Breast epithelium (tissue), 4 donors: ENCODE data around the gene GPR176. TPM values are rescaled to one million over a fixed set of nuclear protein-coding genes. Genes with fewer than 3 reads are reported as not detected.

ENCODE experiments used
- DNase-seq, 2 donors: peaks; one replicate each; pipeline ENCODE4 v3.0.0-alpha.2; 2019; ENCODE audit warnings: low spot score in 2 of 2
- H3K27ac ChIP-seq, 2 donors: fragments of 200-600 bp; sonication (generic) in 1 of 2; one replicate each; pipeline ENCODE4 v1.5.1; 2016 to 2019; ENCODE audit warnings: mild to moderate bottlenecking in 1 of 2
- H3K27me3 ChIP-seq, 2 donors: fragments of 200-600 bp; sonication (generic) in 1 of 2; one replicate each; pipeline versions ENCODE4 v1.5.1 to v1.6.0; 2017 to 2019; ENCODE audit warnings: control low read depth in 1 of 2, mild to moderate bottlenecking in 1 of 2
- H3K36me3 ChIP-seq: fragments of 200-600 bp; one replicate; pipeline ENCODE4 v1.5.1; 2019
- H3K4me1 ChIP-seq, 2 donors: fragments of 200-600 bp; sonication (generic); one replicate each; pipeline ENCODE4 v1.5.1; 2016 to 2019; ENCODE audit warnings: control low read depth in 1 of 2
- H3K4me3 ChIP-seq, 3 donors: fragments of 200-600 bp; sonication (generic); 1 replicate in 2 of 3; 2 replicates in 1 of 3; pipeline ENCODE4 v1.5.1; 2016 to 2019; ENCODE audit warnings: mild to moderate bottlenecking in 3 of 3, moderate library complexity in 2 of 3
- H3K9me3 ChIP-seq, 2 donors: fragments of 200-600 bp; sonication (generic) in 1 of 2; one replicate each; pipeline ENCODE4 v1.5.1; 2016 to 2019; ENCODE audit warnings: control low read depth in 1 of 2
- CTCF ChIP-seq, 3 donors: fragments of 450-650 bp; IDR thresholded peaks; one replicate each; pipeline ENCODE4 v1.5.1; 2016 to 2017; ENCODE audit warnings: antibody characterized with exemption in 3 of 3, mild to moderate bottlenecking in 3 of 3, moderate library complexity in 3 of 3
- POLR2A ChIP-seq: fragments of 450-650 bp; IDR thresholded peaks from one replicate; pipeline ENCODE4 v1.6.1; 2016; ENCODE audit warnings: antibody characterized with exemption, mild to moderate bottlenecking, moderate library complexity
- POLR2AphosphoS5 ChIP-seq, 3 donors: sonication (generic); formaldehyde crosslinking; IDR thresholded peaks; one replicate each; pipeline ENCODE4 v1.6.1; 2017; ENCODE audit warnings: antibody characterized with exemption in 3 of 3
- intact Hi-C: fragments of 100-400 bp; cut with DNase I; formaldehyde crosslinking; loops from one replicate; pipeline ENCODE4 v1.15.1; 2023; ENCODE audit warnings: low total_unique reads
- total RNA-seq, 3 donors: library from RNA; depleted of rRNA; stranded (reverse); fragments of >200 nt; gene quantifications; one replicate each; pipeline ENCODE4 v1.1.0, GENCODE V29; 2016

GPR176 gene
- total RNA-seq, 3 donors from 2014 or later: 4.4 to 12.1 (median 9.4) TPM

DNA sequence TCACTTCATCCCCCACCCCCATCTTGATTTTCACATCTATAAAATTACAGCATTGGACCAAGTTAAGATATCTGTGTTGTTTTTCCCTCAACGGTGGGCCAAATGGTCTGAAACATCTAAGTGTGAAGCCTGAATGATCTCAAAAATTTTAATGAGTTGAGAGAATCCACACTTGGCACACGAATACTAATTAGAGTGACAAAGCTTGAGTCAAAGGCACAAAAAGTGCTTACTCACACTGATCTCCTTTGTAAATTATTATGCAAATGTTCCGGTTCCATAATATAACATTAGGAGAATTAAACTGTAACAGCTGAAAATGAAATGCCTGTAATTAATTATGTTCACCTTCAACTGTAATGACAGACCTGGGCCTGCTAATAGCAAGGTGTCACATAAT, 33.6 kb downstream of the GPR176 start:
- Histone ChIP-seq H3K4me3 (no peak overlapping the region), H3K4me1 (no peaks in the 10 kb centered on the region), H3K27ac (no peak overlapping the region), H3K27me3 (no peaks in the 10 kb centered on the region), H3K36me3 (no peaks in the 10 kb centered on the region), H3K9me3 (no peaks in the 10 kb centered on the region)
- TF ChIP-seq CTCF (IDR thresholded peaks at IDR 0.05): no peak
- no peak for TF ChIP-seq POLR2A
- no peak for TF ChIP-seq POLR2AphosphoS5 (IDR thresholded peaks at IDR 0.05)
- intact Hi-C loops: no loop called here
- DNase-seq: no peak

GRCh38 chr15:39885099-39885777, 34.8 kb downstream of the GPR176 start:
- DNase-seq: no peak
- Histone ChIP-seq H3K4me1 (no peaks in the 10 kb centered on the region), H3K36me3 (no peaks in the 10 kb centered on the region), H3K27ac (no peak overlapping the region), H3K4me3 (no peak overlapping the region), H3K9me3 (no peaks in the 10 kb centered on the region), H3K27me3 (no peaks in the 10 kb centered on the region)
- no peak for TF ChIP-seq CTCF (IDR thresholded peaks at IDR 0.05)
- TF ChIP-seq POLR2AphosphoS5 (IDR thresholded peaks at IDR 0.05): no peak
- no peak for TF ChIP-seq POLR2A
- intact Hi-C loops: no loop called here

GRCh38 chr15:39884351-39884750, 35.7 kb downstream of the GPR176 start:
- Histone ChIP-seq H3K27me3 (no peaks in the 10 kb centered on the region), H3K36me3 (no peaks in the 10 kb centered on the region), H3K4me1 (no peaks in the 10 kb centered on the region), H3K4me3 (no peak overlapping the region), H3K9me3 (no peaks in the 10 kb centered on the region), H3K27ac (no peak overlapping the region)
- intact Hi-C loops: no loop called here
- no peak for TF ChIP-seq CTCF (IDR thresholded peaks at IDR 0.05)
- no peak for TF ChIP-seq POLR2A
- no peak for TF ChIP-seq POLR2AphosphoS5 (IDR thresholded peaks at IDR 0.05)
- DNase-seq: no peak

DNA sequence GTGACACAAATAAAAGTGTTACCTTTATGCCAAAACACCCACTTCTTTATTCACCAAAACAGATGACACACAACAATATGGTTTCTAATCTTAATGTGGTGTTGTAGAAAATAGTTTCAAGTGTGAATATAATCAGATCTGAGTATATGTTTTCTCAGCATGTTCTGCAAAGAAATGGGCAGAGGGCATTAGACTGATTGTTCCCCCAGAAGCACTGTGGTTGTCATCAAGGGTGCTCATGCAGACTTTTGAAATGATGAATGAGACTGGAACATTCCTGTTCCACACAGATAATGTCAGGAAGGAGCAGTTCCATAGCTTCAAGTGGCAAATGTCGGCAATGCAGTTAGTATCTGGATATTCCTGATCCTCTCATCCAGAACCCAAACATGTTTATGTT, 37.5 kb downstream of the GPR176 start:
- Histone ChIP-seq H3K4me1 (no peaks in the 10 kb centered on the region), H3K9me3 (no peaks in the 10 kb centered on the region), H3K27ac (no peak overlapping the region), H3K4me3 (no peak overlapping the region), H3K27me3 (no peaks in the 10 kb centered on the region), H3K36me3 (no peaks in the 10 kb centered on the region)
- TF ChIP-seq CTCF (IDR thresholded peaks at IDR 0.05) (no peak), POLR2A (no peak), POLR2AphosphoS5 (IDR thresholded peaks at IDR 0.05) (no peak)
- no peak for DNase-seq
- intact Hi-C loops: no loop called here

DNA sequence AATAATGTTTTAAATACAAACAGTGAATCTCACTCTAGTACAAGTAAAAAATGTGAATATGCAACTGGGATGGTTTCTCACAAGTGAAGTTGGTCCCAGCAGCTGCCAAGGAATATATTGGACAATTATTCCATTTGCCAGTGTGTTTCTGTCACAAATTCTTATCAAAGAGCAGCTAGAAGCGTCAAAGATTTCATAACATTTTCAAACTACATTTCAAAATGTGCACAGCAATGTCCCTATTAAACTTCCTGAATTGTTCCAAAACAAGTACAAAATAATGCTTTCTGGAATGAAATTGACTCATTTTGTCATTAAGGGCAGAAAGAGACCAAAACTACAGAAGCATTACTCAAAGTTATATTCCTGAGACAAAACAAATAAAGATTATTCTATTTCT, 38.3 kb downstream of the GPR176 start:
- TF ChIP-seq CTCF (IDR thresholded peaks at IDR 0.05): no peak
- TF ChIP-seq POLR2A: no peak
- no peak for TF ChIP-seq POLR2AphosphoS5 (IDR thresholded peaks at IDR 0.05)
- Histone ChIP-seq H3K4me3 (no peak overlapping the region), H3K27me3 (no peaks in the 10 kb centered on the region), H3K9me3 (no peaks in the 10 kb centered on the region), H3K4me1 (no peaks in the 10 kb centered on the region), H3K27ac (no peak overlapping the region), H3K36me3 (no peaks in the 10 kb centered on the region)
- DNase-seq: no peak
- intact Hi-C loops: no loop called here
